ENCODE data around the gene RFC1. TPM values are rescaled to one million over a fixed set of nuclear protein-coding genes. Genes with fewer than 3 reads are reported as not detected.

The RFC1 gene
- 27.9 and 30.6 TPM in 2 replicates for total RNA-seq

GRCh38 chr4:39365830-39366771 is at the start of gene RFC1:
Gene RFC1, minus strand, starts transcription at chr4:39366362. Its CDS starts 121 bp downstream, at chr4:39366241.

GRCh38 chr4:39406763-39407583 is 40.8 kb upstream of the RFC1 start, which contains the start of gene KLB:
Gene KLB, plus strand, starts transcription at chr4:39406930. Its CDS starts 20 bp downstream, at chr4:39406950.

Other genes starting within 250 kb of the RFC1 start
- 11.7 and 23.3 TPM in 2 replicates for gene WDR19, start 183.8 kb downstream of the RFC1 start, total RNA-seq
- under 0.01 TPM in 1 of 2 replicates, not detected in the other for gene KLB, start 40.6 kb upstream of the RFC1 start, total RNA-seq
- 1,740 and 2,170 TPM in 2 replicates for gene RPL9, start 92.6 kb upstream of the RFC1 start, total RNA-seq
- gene LIAS, start 92.7 kb upstream of the RFC1 start, total RNA-seq: 4.9 and 6.6 TPM in 2 replicates
- gene UGDH, start 161.1 kb upstream of the RFC1 start, total RNA-seq: 52.2 and 57.8 TPM in 2 replicates